Central memory CD8-positive, alpha-beta T cell (primary cell): ENCODE measurements around the gene FAM9C.
A peak's percentile ranks its signal among the peaks of the same experiment; 100 is the strongest.
"Not testable (repeated sequence)": the region's sequence is repeated elsewhere in the genome, so short reads cannot be mapped to it uniquely, and the experiment has no call there.

Experiments
- ATAC-seq: fragments of 150-1000 bp; cut with Tn5 transposase; replicated peaks from 2 replicates; pipeline ENCODE4 v1.10.0; 2022; ENCODE audit warnings: mild to moderate bottlenecking, moderate FRiP score, moderate number of reproducible peaks; ENCODE audit not compliant: poor library complexity, severe bottlenecking; ENCODE audit errors: extremely low read depth
- DNase-seq, 2 donors: peaks; one replicate each; pipeline ENCODE4 v3.0.0; 2021; ENCODE audit warnings: low spot score in 2 of 2
- H3K27ac Mint-ChIP-seq: one replicate; pipeline ENCODE4 v1.8.0; 2022; ENCODE audit warnings: low read depth, mild to moderate bottlenecking, moderate library complexity, mixed read lengths
- H3K27me3 Mint-ChIP-seq: one replicate; pipeline ENCODE4 v1.8.0; 2022; ENCODE audit warnings: mixed read lengths
- H3K36me3 Mint-ChIP-seq: one replicate; pipeline ENCODE4 v1.8.0; 2022; ENCODE audit warnings: mild to moderate bottlenecking, moderate library complexity, mixed read lengths; ENCODE audit not compliant: insufficient read depth
- H3K4me1 Mint-ChIP-seq: one replicate; pipeline ENCODE4 v1.8.0; 2022; ENCODE audit warnings: mixed read lengths
- H3K4me3 Mint-ChIP-seq: one replicate; pipeline ENCODE4 v1.8.0; 2022; ENCODE audit warnings: mild to moderate bottlenecking, moderate library complexity, mixed read lengths
- H3K9me3 Mint-ChIP-seq: one replicate; pipeline ENCODE4 v1.8.0; 2022; ENCODE audit warnings: mixed read lengths

Gene FAM9C

GRCh38 chrX:13067773-13068172 is 23.4 kb upstream of the FAM9C start:
- Mint-ChIP-seq H3K4me3 (no peak overlapping the region), H3K4me1 (peaks cover 10% of the 10 kb centered on the region), H3K27me3 (no peaks in the 10 kb centered on the region), H3K9me3 (no peaks in the 10 kb centered on the region), H3K27ac (no peak overlapping the region), H3K36me3 (no peaks in the 10 kb centered on the region)
- ATAC-seq, result no peak
- no peak for DNase-seq

- Mint-ChIP-seq H3K4me1 (peaks cover 12% of the 10 kb centered on the region), H3K27ac (no peak overlapping the region), H3K27me3 (no peaks in the 10 kb centered on the region), H3K36me3 (no peaks in the 10 kb centered on the region), H3K9me3 (no peaks in the 10 kb centered on the region), H3K4me3 (no peak overlapping the region)
- DNase-seq (no peak), ATAC-seq (no peak)
These were observed 22.0 kb upstream of the FAM9C start for GRCh38 chrX:13066391-13066790.

GRCh38 chrX:13064599-13065143 is 20.3 kb upstream of the FAM9C start:
- Mint-ChIP-seq H3K9me3 (no peaks in the 10 kb centered on the region), H3K4me1 (peaks cover 21% of the 10 kb centered on the region), H3K27me3 (no peaks in the 10 kb centered on the region), H3K27ac (no peak overlapping the region), H3K4me3 (no peak overlapping the region), H3K36me3 (no peaks in the 10 kb centered on the region)
- ATAC-seq, result no peak
- DNase-seq, result no peak

GRCh38 chrX:13063124-13063523 is 18.7 kb upstream of the FAM9C start:
- H3K36me3 Mint-ChIP-seq, H3K27me3 Mint-ChIP-seq, ATAC-seq, H3K9me3 Mint-ChIP-seq, DNase-seq, H3K27ac Mint-ChIP-seq: not testable (repeated sequence)
- Mint-ChIP-seq H3K4me3 (peak overlapping the region; percentile 32), H3K4me1 (peaks cover 22% of the 10 kb centered on the region)

- not testable (repeated sequence) for H3K9me3 Mint-ChIP-seq, H3K27ac Mint-ChIP-seq, ATAC-seq, H3K36me3 Mint-ChIP-seq, DNase-seq, H3K4me3 Mint-ChIP-seq, H3K27me3 Mint-ChIP-seq
- peaks cover 25% of the 10 kb centered on the region for H3K4me1 Mint-ChIP-seq
These were observed 17.9 kb upstream of the FAM9C start for GRCh38 chrX:13062331-13062730.

- DNase-seq, result not testable (repeated sequence)
These were observed 16.8 kb upstream of the FAM9C start for GRCh38 chrX:13061215-13061708.

GRCh38 chrX:13059637-13060499 is 15.4 kb upstream of the FAM9C start:
- peaks cover 22% of the 10 kb centered on the region for H3K4me1 Mint-ChIP-seq
- H3K36me3 Mint-ChIP-seq, result no peaks in the 10 kb centered on the region
- ATAC-seq (no peak), DNase-seq (no peak)
- H3K4me3 Mint-ChIP-seq, result no peak overlapping the region
- H3K9me3 Mint-ChIP-seq, result no peaks in the 10 kb centered on the region
- no peak overlapping the region for H3K27ac Mint-ChIP-seq
- H3K27me3 Mint-ChIP-seq, result no peaks in the 10 kb centered on the region

More at GRCh38 chrX:13061215-13061708, 16.8 kb upstream of the FAM9C start:
- peaks cover 19% of the 10 kb centered on the region for H3K4me1 Mint-ChIP-seq
- not testable (repeated sequence) for H3K36me3 Mint-ChIP-seq, H3K27ac Mint-ChIP-seq, H3K4me3 Mint-ChIP-seq, H3K27me3 Mint-ChIP-seq, ATAC-seq, H3K9me3 Mint-ChIP-seq

GRCh38 chrX:13055486-13055885 is 11.1 kb upstream of the FAM9C start:
- H3K9me3 Mint-ChIP-seq, result no peaks in the 10 kb centered on the region
- ATAC-seq (no peak), DNase-seq (no peak)
- no peak overlapping the region for H3K4me3 Mint-ChIP-seq
- H3K27ac Mint-ChIP-seq, result no peak overlapping the region
- peaks cover 29% of the 10 kb centered on the region for H3K4me1 Mint-ChIP-seq
- H3K27me3 Mint-ChIP-seq, result no peaks in the 10 kb centered on the region
- H3K36me3 Mint-ChIP-seq, result peaks cover 1% of the 10 kb centered on the region

DNA sequence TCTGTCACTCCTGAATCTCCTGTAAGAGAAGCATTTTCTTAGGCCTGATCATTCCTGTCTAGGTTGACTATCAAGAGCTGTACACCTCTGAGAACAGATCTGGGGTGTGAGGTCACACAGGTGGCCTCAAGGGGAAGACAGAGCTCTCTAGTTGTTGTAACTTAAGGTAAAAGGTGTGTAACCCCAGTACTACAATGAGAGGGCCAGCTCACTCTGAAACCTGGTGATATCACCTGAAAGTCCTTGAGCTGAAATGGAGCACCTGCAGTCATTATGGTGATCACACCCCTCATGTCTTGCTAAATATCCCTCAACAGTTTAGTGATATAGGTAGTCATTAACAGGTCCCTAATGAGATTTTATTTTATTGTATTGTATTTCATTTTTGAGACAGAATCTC is 8.8 kb upstream of the FAM9C start:
- DNase-seq (no peak), ATAC-seq (no peak)
- no peak overlapping the region for H3K27ac Mint-ChIP-seq
- H3K4me1 Mint-ChIP-seq, result peaks cover 25% of the 10 kb centered on the region
- H3K36me3 Mint-ChIP-seq, result peaks cover 1% of the 10 kb centered on the region
- H3K4me3 Mint-ChIP-seq, result no peak overlapping the region
- no peaks in the 10 kb centered on the region for H3K27me3 Mint-ChIP-seq
- no peaks in the 10 kb centered on the region for H3K9me3 Mint-ChIP-seq

DNA sequence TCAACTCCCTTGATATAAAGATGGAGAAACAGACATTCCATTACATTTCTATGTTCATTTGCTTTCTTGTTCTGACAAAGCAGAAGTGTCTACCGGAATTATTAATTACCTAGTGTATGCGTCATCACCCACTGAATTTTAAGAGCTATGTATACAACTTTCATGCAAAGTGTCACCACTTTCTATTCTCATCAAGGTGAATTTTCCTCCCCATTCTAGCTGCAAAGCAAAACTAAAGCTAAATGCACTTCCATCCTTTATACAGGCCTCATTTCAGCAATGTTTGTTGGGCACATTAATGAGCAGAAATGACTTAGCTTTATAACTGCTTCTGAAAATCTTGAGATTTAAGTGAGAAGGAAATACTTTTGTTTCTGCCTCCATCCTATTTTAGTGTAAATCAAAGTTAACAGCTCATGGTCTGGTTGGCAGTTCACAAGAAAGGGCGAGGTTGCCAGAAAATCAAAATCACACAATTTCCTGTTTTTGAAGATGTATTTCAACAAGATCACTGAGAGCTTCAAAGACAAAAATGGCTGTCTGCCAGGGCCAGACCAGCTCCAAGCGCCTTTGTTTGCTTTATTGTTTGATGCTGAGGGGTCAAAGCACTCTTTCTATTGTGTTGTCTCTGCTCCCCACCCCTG is 7.2 kb upstream of the FAM9C start:
- DNase-seq (peak in 1 of 2 donors; percentile 26), ATAC-seq (peak; percentile 73)
- Mint-ChIP-seq H3K4me3 (peak overlapping the region; percentile 6), H3K27ac (peak overlapping the region; percentile 78), H3K9me3 (no peaks in the 10 kb centered on the region), H3K36me3 (peaks cover 1% of the 10 kb centered on the region), H3K27me3 (no peaks in the 10 kb centered on the region), H3K4me1 (peaks cover 22% of the 10 kb centered on the region)

- Mint-ChIP-seq H3K4me1 (peaks cover 22% of the 10 kb centered on the region), H3K27me3 (no peaks in the 10 kb centered on the region), H3K9me3 (no peaks in the 10 kb centered on the region), H3K36me3 (peaks cover 1% of the 10 kb centered on the region), H3K27ac (peak overlapping the region; percentile 78), H3K4me3 (peak overlapping the region; percentile 6)
- ATAC-seq (no peak), DNase-seq (no peak)
These were observed 6.7 kb upstream of the FAM9C start for GRCh38 chrX:13051167-13051528.

GRCh38 chrX:13050151-13050550 is 5.7 kb upstream of the FAM9C start:
- no peak for DNase-seq

GRCh38 chrX:13048280-13048679 is 3.9 kb upstream of the FAM9C start:
- ATAC-seq, result no peak

More at GRCh38 chrX:13050151-13050550, 5.7 kb upstream of the FAM9C start:
- peaks cover 1% of the 10 kb centered on the region for H3K36me3 Mint-ChIP-seq
- peak overlapping the region; percentile 78 for H3K27ac Mint-ChIP-seq
- no peak for ATAC-seq
- H3K9me3 Mint-ChIP-seq, result no peaks in the 10 kb centered on the region
- H3K4me1 Mint-ChIP-seq, result peaks cover 21% of the 10 kb centered on the region
- H3K4me3 Mint-ChIP-seq, result no peak overlapping the region
- H3K27me3 Mint-ChIP-seq, result no peaks in the 10 kb centered on the region

More at GRCh38 chrX:13048280-13048679, 3.9 kb upstream of the FAM9C start:
- Mint-ChIP-seq H3K4me3 (no peak overlapping the region), H3K9me3 (no peaks in the 10 kb centered on the region), H3K4me1 (peaks cover 15% of the 10 kb centered on the region), H3K36me3 (peaks cover 1% of the 10 kb centered on the region), H3K27ac (no peak overlapping the region), H3K27me3 (no peaks in the 10 kb centered on the region)
- no peak for DNase-seq
